Activated CD8-positive, alpha-beta memory T cell treated with anti-CD3 and anti-CD28 coated beads for 48 hours (primary cell): ENCODE measurements around the gene NSUN5.
"Not testable (repeated sequence)": the region's sequence is repeated elsewhere in the genome, so short reads cannot be mapped to it uniquely, and the experiment has no call there.

Experiments
- DNase-seq, 3 experiments: peaks; one replicate each; pipeline ENCODE4 v3.0.0-alpha.2; 2020; ENCODE audit warnings: low read depth in 2 of 3, low spot score in 2 of 3

Gene NSUN5

GRCh38 chr7:73308665-73309214 is at the start of gene NSUN5:
Gene NSUN5 (minus strand): TSS chr7:73308826. CDS start chr7:73308790, 36 bp downstream.
- peak; percentile 74 to 86 (median 78) for DNase-seq

GRCh38 chr7:73356159-73356558 is 47.5 kb upstream of the NSUN5 start:
- DNase-seq = no peak

- no peak for DNase-seq
Measured at GRCh38 chr7:73354821-73355220, 46.2 kb upstream of the NSUN5 start.

GRCh38 chr7:73354196-73354595 is 45.6 kb upstream of the NSUN5 start:
- DNase-seq = no peak

GRCh38 chr7:73353243-73353642 is 44.6 kb upstream of the NSUN5 start:
- DNase-seq = no peak

- DNase-seq = no peak
Measured at GRCh38 chr7:73352784-73353183, 44.2 kb upstream of the NSUN5 start.

GRCh38 chr7:73351447-73352167 is 43.0 kb upstream of the NSUN5 start:
- no peak for DNase-seq

GRCh38 chr7:73350306-73351068 is 41.9 kb upstream of the NSUN5 start:
- no peak for DNase-seq

- no peak for DNase-seq
Measured at GRCh38 chr7:73349763-73350162, 41.1 kb upstream of the NSUN5 start.

- DNase-seq = no peak
Measured at GRCh38 chr7:73345951-73346350, 37.3 kb upstream of the NSUN5 start.

GRCh38 chr7:73345538-73345937 is 36.9 kb upstream of the NSUN5 start:
- DNase-seq = no peak

GRCh38 chr7:73343671-73344380 is 35.2 kb upstream of the NSUN5 start:
- no peak for DNase-seq

- DNase-seq = no peak
Measured at GRCh38 chr7:73342645-73343044, 34.0 kb upstream of the NSUN5 start.

GRCh38 chr7:73341877-73342276 is 33.3 kb upstream of the NSUN5 start:
- no peak for DNase-seq

GRCh38 chr7:73340514-73340913 is 31.9 kb upstream of the NSUN5 start:
- no peak for DNase-seq

- no peak for DNase-seq
Measured at GRCh38 chr7:73338321-73338720, 29.7 kb upstream of the NSUN5 start.

- no peak for DNase-seq
Measured at GRCh38 chr7:73332447-73332846, 23.8 kb upstream of the NSUN5 start.

GRCh38 chr7:73330772-73331171 is 22.1 kb upstream of the NSUN5 start:
- DNase-seq = no peak

- DNase-seq = no peak
Measured at GRCh38 chr7:73329861-73330581, 21.4 kb upstream of the NSUN5 start.

- no peak for DNase-seq
Measured at GRCh38 chr7:73328696-73329095, 20.1 kb upstream of the NSUN5 start.

- DNase-seq = not testable (repeated sequence)
Measured at GRCh38 chr7:73327922-73328321, 19.3 kb upstream of the NSUN5 start, which contains the start of the genes FKBP6 and TRIM50. Gene FKBP6 (plus strand): TSS chr7:73328161. CDS start chr7:73328429, 268 bp downstream. Gene TRIM50 (minus strand): TSS chr7:73328082. CDS start chr7:73324787, 3,295 bp downstream.
